ENCODE data around the gene KIRREL3.

- TF ChIP-seq CTCF (IDR thresholded peaks at IDR 0.05) (no peak), EP300 (IDR thresholded peaks at IDR 0.05; ENCODE audit: low read depth) (no peak), POLR2A (IDR thresholded peaks at IDR 0.05) (no peak), POLR2AphosphoS5 (IDR thresholded peaks at IDR 0.05) (no peak)
Measured at GRCh38 chr11:126939552-126939951, 61.0 kb downstream of the KIRREL3 start.
